GM03348 (cell line): ENCODE results near the gene LPCAT3.
A peak's percentile ranks its signal among the peaks of the same experiment; 100 is the strongest.

Source experiments
- DNase-seq: peaks from one replicate; pipeline ENCODE4 v3.0.0; 2012; ENCODE audit warnings: low spot score

The LPCAT3 gene

GRCh38 chr12:6936636-6937480, 81.4 kb downstream of the LPCAT3 start:
- no peak for DNase-seq

GRCh38 chr12:6936194-6936635, 82.1 kb downstream of the LPCAT3 start:
- no peak for DNase-seq

GRCh38 chr12:6935371-6936193, 82.7 kb downstream of the LPCAT3 start:
- no peak for DNase-seq

- DNase-seq: no peak
Observed at GRCh38 chr12:6934110-6934509, 84.2 kb downstream of the LPCAT3 start.

GRCh38 chr12:6932766-6933165, 85.5 kb downstream of the LPCAT3 start:
- no peak for DNase-seq

- DNase-seq: no peak
Observed at GRCh38 chr12:6929466-6930452, 88.5 kb downstream of the LPCAT3 start.

GRCh38 chr12:6928703-6929407, 89.4 kb downstream of the LPCAT3 start:
- peak; percentile 8 for DNase-seq

GRCh38 chr12:6928022-6928702, 90.1 kb downstream of the LPCAT3 start:
- DNase-seq: peak; percentile 59

GRCh38 chr12:6927379-6928021, 90.8 kb downstream of the LPCAT3 start, which contains the start of gene ATN1:
Gene ATN1 (plus strand): TSS chr12:6927959. CDS start chr12:6934002, 6,043 bp downstream.
- DNase-seq: peak; percentile 86
